Fibroblast of peridontal ligament (primary cell): ENCODE results near the gene PPP4R4.

Experiments used
- DNase-seq: peaks from one replicate; pipeline ENCODE4 v3.0.0-alpha.2; 2010; ENCODE audit errors: extremely low read depth

PPP4R4 gene

DNA sequence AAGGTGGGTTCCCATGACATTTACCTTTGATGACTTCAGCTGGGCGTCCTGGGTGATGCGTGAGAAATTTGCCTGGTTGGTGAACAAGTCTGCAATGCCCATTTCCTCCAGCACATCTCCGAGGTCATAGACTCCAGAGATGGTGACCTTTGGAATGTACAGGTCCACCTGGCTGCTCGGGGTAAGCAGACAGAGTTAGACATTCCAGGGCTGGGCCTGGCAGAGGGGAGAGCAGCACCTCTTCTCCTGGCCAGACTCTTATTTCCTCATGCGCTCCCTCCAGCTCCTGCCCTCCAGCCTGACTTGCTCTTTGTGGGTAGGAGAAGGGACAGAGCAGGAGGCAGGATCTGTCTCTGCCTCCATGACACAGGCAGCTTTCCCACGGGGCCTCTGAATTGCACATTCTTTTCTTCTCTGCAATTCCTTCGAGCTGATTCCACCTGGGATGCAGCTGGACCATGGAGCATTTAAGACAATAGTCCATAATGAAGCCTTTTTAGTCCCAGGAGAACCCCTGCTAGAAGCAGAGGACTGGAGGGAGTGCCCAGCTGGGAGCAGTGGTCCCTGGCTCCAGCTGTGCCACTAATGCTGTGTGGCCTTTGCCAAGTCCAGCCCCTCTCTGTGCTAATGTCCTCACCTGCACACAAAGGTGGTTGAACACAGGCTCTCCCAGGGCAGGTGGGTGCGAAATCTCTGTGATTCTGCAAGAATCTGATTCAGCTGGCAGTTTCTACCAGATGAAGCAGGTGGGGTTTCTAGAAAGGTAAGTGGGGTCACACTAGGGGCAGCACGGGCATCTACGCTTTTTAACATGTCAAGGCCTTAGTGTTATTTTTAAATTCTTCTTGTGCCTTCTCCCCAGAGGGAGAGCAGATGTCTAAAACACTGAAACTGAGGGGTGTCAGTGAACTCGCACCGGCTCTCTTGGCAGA is 132.2 kb downstream of the PPP4R4 start:
- DNase-seq, result no peak

DNA sequence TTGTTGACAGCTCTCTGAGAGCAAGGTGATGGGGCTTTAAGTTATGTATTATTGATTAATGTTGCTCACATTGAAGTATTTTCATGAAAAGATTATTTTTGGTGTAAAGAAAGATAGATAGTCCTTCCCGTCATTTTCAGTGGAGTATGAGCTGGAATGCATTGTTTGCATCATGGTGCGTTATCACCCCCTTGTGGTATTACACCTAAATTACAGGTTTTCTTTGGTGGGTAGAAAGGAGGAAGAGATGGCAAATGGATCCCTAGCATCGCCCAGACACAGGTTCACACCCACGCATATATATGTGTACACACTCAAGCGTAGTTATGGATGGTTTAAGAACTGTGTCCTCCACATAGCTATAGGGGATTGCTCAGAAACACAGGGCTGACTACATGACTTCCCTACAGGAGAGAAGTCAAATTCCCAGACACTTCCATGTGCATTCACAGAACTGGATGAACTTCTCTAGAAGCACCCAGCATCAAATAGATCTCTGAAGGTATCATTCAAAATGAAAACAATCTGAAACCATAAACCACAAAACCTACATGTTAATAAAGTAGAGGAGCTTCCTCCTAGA is 133.4 kb downstream of the PPP4R4 start:
- no peak for DNase-seq

DNA sequence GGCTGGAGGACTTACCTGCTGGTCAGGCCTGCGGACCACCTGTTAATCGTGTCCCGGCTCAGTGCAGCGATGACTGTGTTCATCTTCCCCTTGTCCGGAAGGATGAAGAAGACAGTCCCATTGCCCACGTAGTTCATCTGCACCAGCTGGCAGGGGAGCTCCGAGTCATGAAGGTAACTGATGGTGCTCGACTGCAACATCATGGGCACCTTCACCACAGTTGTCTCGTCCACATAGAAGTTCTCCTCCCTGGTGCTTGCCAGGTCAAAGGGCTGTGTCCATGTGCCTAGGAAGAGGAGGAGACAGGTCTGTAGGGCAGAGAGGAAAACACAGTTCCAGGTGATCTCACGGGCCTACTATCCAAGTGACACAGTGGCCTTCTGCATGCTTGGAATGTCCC is 135.6 kb downstream of the PPP4R4 start:
- no peak for DNase-seq

DNA sequence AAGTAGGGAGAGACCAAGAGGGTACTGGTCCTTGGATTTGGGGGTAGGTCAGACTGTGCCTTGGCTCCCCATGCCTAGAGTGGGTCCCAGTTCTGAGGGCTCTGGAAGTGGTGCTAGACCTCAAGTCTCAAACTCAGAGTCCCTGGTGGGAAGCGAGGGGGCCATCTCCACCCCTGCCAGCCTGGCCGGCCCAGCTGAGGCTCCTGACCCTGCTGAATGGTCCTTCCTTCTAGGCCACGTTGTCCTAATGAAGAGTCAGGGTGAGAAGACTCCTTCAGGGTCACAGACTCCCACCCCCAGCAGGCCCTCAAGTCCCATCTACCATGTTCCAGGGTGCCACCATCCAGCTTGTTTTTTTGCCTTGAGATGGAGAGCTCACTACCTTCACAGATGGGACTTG is 136.1 kb downstream of the PPP4R4 start:
- no peak for DNase-seq

DNA sequence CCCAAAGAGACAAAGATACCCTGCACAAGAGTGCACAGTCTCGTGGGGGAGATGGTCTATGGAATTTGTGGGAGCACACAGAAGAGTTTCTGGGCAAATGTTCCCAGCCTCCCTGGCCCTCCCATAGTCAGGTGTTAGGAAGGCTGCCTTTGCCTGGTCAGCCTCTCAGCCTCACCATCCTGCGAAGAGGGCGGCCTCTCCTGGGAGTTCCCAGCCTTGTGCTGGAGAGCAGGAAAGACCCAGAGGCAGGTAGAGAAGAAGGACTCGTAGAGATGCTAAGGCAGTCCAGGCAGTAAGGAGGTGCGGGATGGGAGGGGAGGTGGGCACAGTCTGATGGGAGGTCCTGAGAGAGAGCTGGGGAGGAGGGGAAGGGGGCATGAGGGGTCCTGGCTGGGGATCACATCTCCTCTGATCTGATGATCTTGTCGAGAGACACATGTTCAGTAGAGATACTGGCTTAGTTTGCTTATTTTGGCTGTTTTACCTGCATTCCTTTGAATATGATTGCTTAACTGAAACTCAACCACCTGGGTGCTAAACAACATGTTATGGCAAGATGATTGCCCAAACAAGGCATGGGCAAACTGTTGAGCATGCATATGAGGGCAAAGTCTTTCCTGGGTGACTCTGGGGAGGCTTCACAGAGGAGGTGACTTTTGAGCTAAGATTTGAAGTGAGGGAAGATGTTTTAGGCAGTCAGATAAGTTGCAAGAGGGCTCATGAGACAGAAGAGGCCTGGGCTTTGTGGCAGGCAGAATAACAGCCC is 138.5 kb downstream of the PPP4R4 start:
- DNase-seq, result no peak

DNA sequence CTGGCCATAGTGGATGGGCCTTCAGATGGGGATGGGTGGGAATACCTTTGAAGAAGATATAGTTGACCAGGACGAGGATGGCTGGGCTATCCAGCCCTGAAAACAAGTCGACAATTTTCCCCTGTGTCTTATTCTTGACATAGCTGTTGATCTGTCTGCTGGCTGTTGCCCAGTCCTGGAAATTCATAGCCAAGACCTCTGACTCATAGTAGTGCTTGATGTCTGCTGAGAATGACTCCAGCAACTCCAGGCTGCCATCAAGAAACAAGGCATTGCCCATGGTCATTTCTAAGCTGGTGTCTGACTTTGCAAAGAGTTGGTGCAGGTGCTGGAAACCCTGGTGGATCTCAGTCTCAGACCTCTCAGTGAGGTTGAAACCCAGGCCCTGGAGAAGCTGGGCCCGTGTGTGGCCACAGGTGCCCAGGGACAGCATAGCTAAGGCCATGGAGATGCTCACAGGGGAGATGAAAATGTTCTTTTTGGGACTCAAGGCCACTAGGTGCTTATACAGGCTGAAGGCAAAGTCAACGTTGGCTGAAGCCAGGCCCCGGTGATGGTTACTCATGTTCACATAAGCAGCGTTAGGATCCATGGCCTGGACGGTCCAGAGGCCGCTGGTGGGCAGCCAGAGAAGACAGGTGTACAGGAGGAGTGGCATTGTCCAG is 140.0 kb downstream of the PPP4R4 start:
- DNase-seq, result peak; percentile 43

DNA sequence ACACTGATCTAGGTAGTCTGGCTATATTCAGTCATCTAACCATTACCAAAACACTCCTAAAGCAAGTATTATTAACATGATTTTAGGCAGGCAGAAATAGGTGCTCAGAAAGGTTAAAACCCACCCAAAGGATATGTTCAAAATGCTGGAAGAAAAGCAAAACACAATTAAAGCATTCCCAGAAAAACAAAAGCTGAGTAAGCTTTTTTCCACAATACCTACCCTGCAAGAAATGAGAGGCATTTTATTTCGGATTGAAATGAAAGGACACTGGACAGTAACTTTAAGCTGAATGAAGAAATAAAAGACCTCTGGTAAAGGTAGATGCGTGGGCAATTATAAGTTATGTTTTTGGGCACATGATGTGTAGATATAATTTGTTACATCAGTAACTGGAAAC is 140.8 kb downstream of the PPP4R4 start:
- no peak for DNase-seq

DNA sequence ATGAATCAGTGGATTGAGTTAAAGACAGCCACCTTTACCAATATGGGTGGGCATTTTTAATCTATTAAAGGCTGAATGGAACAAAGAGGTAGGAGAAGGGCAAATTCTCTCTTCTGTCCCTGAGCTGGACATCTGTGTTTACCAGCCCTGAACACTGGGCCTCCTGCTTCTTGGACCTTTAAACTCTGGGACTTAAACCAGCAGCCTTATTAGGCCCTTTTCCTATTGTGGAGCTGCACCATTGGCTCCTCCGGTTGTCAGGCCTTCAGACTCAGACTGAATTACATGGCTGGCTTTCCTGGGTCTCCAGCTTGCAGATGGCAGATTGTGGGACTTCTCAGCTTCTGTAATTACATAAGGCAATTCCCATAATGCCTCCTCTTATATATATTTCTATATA is 142.6 kb downstream of the PPP4R4 start:
- no peak for DNase-seq

DNA sequence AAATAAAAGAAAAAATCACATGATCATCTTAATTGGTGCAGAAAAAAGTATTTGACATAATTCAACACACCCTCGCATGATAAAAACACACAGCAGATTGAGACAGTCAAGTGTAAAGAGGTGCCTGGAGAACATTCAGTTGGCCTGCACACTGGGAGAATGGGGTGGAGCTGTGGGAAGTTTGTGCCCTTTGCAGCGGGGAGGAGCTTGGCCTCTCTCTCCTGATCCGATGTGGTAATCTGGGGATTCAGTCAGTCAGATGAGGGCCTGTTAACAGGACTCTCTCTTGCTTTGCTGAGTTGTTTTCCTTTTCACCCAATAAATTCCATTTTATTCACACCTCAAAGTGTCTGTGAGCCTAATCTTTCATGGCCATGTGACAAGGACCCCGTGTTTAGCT is 143.1 kb downstream of the PPP4R4 start:
- peak; percentile 41 for DNase-seq

DNA sequence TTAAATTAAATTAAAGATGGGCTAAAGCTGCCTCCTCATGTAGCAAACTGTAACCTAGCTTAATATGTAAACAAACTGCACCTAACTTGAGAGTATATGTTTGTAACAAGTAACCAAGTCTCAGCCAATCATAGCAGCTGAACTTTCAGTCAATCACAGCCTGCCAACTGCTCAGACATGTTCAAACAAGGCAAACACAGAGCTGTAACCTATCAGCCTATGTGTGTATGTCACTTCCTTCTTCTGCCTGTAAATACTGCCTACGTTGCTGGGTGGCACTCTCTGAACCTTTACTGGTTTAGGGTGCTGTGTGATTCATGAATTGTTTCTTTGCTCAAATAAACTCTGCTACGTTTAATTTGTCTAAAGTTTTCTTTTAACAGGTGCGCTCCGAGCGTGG is 146.1 kb downstream of the PPP4R4 start:
- no peak for DNase-seq

DNA sequence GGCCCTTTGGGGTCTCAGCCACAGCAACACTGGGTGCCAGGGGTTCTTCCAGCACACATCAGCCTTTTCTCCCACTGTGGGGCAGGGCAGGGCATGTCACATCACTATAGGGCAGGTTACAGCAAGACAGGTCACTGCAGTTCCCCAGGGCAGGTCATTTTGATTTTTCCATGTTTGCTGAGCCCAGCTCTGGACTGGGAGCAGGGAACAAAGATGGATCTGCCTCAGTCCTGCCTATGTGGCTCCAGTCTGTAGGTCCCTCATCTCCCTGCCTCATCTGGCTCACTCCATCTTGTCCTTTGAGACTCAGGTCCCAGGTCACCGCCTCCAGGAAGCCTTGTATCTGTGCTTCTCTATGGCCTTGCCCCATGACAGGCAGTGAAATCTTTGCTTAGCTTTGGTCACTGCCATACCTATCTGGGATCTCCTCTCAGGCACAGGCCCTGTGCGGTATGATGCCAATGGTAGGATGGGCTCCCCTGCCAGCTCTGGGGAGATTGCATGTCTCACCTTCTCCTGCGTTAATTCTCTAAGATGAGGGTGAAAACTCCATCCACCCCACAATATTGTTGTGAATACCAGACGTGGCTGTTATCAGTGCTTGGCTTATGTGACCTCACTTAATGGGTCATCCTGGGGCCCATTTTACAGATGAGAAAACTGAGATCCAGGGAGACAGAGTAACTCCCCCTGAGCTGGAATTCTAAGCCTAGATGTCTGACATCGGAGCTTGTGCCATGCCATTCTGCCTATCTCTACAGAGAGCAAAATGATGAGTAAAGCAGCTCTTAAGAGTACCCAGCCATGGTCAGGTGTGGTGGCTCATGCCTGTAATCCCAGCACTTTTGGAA is 147.5 kb downstream of the PPP4R4 start:
- DNase-seq, result no peak

DNA sequence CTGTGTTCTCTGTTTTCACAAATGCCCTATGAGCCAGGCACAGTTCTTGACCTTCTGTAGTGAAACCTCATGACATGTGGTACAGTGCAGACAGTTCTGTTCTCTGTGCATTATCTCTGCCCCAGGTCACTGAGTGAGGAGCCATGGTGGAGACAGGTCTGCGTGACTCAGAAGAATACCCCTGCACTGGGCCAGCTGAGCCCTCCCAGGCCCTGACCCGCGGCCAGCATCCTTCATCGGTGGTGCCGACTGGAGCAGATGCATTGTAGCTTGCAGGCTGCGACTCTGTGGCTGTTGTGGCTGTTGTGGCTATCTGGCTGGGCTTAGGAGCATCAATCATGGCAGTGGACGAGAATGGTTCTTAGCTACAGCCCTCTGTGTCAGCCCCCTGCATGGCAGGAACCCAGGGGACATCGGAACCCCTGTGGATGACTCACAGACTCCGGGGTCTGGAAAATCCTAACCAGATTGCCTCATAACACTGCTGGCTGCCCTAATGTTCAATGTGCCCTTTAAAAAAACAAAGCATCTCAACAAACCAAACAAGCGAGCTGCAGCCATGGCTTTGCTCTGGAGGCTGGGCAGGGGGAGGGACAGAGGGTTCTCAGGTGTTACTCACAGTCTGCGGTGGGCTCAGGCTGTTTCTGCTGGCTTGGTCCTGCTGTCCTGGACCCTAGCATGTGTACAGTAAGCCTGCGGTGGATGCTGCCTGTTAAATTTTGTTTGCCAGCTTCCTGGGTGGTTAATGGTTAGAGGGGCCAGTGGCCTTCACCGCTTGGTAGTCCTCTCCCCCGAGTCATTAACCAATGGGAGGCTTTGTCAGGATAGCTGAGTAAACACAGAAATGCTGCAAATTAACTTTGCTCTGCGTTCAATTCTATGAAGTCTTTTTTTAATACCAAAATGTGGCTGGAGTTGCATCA is 148.8 kb downstream of the PPP4R4 start, which contains the start of gene SERPINA6:
Gene SERPINA6 (minus strand): TSS at position 689 of the 923 bp plus-strand sequence. CDS start 8,688 bp downstream, outside the sequence.
- no peak for DNase-seq

DNA sequence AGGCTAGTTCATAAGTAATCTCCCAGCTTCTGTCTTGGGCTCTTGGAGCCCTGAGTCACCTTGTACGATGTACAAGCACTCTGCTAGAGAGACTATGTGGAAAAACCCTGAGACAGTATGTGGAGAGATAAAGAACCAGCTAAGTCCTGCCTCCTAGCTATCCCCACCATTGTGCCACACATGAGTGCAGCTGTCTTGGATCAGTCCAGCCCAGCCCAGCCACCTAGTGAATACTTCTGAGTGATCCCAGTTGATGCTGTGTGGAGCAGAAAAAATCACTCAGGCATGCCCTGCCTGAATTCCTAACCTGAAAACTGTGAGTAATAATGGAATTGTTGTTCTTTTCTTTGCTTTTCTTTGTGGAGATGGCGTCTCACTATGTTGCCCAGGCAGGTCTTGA is 154.1 kb downstream of the PPP4R4 start:
- DNase-seq, result no peak
